ENCODE results near the gene CCDC83. TPM values are rescaled to one million over a fixed set of nuclear protein-coding genes. Genes with fewer than 3 reads are reported as not detected.

Gene CCDC83
- total RNA-seq, 1 experiment from 2014 or later: not detected

- no peak overlapping the region for H3K4ac ChIP-seq (ENCODE audit: low read depth, low read length)
- DNase-seq: no peak
- Mint-ChIP-seq H3K4me3 (no peak overlapping the region), H3K9me3 (no peaks in the 10 kb centered on the region), H3K27ac (no peak overlapping the region), H3K27me3 (ENCODE audit: low read depth) (no peaks in the 10 kb centered on the region), H3K4me1 (peaks cover 3 to 4% of the 10 kb centered on the region in 2 experiments), H3K36me3 (ENCODE audit: insufficient read depth in 1 of 3, low read depth in 3 of 3) (no peaks in the 10 kb centered on the region; a peak in 2 of 7 replicates)
- H3K14ac ChIP-seq (ENCODE audit: insufficient read depth, low read length): no peak overlapping the region
- H3K9me3 ChIP-seq (ENCODE audit: control insufficient read depth, low read depth, low read length): no peaks in the 10 kb centered on the region
- no peak overlapping the region for H3K56ac ChIP-seq (ENCODE audit: insufficient read length, low read depth, low read length)
- H4K91ac ChIP-seq (ENCODE audit: insufficient read length, low read depth, low read length): no peak overlapping the region
- H3K18ac ChIP-seq (ENCODE audit: insufficient read length, low read depth, low read length): no peak overlapping the region
- no peak overlapping the region for H2AFZ ChIP-seq (ENCODE audit: low read length)
- H2BK12ac ChIP-seq (ENCODE audit: insufficient read length, low read depth, low read length): no peak overlapping the region
- H3K4me2 ChIP-seq (ENCODE audit: insufficient read depth, insufficient read length, low read length): no peak overlapping the region
- H2BK120ac ChIP-seq (ENCODE audit: low read depth, low read length, poor library complexity, severe bottlenecking): no peak overlapping the region
- H3T11ph ChIP-seq (ENCODE audit: low read length): no peak overlapping the region
- H2AK5ac ChIP-seq (ENCODE audit: insufficient read length, low read length): no peak overlapping the region
- H4K5ac ChIP-seq (ENCODE audit: insufficient read length, low read depth, low read length): no peak overlapping the region
- no peak overlapping the region for H2BK5ac ChIP-seq (ENCODE audit: insufficient read length, low read length)
- no peak overlapping the region for H3K23ac ChIP-seq (ENCODE audit: insufficient read length, low read depth, low read length)
- H3K27me3 ChIP-seq (ENCODE audit: insufficient read depth, low read length): no peaks in the 10 kb centered on the region
- H3K79me1 ChIP-seq (ENCODE audit: insufficient read depth, low read depth, low read length, poor library complexity, severe bottlenecking): no peaks in the 10 kb centered on the region
- no peak overlapping the region for H3K27ac ChIP-seq (ENCODE audit: insufficient read length, low read depth, low read length)
- H3K4me1 ChIP-seq (ENCODE audit: insufficient read depth, low read length): no peaks in the 10 kb centered on the region
- TF ChIP-seq CTCF (conservative IDR thresholded peaks at IDR 0.05): no peak
- no peaks in the 10 kb centered on the region for H3K79me2 ChIP-seq (ENCODE audit: insufficient read depth, low read length)
- no peak overlapping the region for H2BK15ac ChIP-seq (ENCODE audit: low read depth, low read length)
- no CpG with 5 or more reads among the region's 2 CpGs for WGBS (ENCODE audit: extremely low coverage, insufficient read length, low lambda C conversion rate)
- no peaks in the 10 kb centered on the region for H4K20me1 ChIP-seq (ENCODE audit: control insufficient read depth, insufficient read depth, insufficient read length)
- no peaks in the 10 kb centered on the region for H3K23me2 ChIP-seq (ENCODE audit: insufficient read length, low read depth, low read length, poor library complexity, severe bottlenecking)
- H3K9ac ChIP-seq (ENCODE audit: extremely low read depth, insufficient read length, low read length): no peak overlapping the region
- no peak overlapping the region for H2BK20ac ChIP-seq (ENCODE audit: low read depth, low read length, poor library complexity, severe bottlenecking)
- H4K8ac ChIP-seq (replicated peaks; ENCODE audit: insufficient read length, low read depth, low read length): no peak overlapping the region
Measured at GRCh38 chr11:85898456-85898855, 43.3 kb downstream of the CCDC83 start.

Measured in H9 (cell line).